HUDEP-2 (cell line): ENCODE results near the gene CASK.
A peak's percentile ranks its signal among the peaks of the same experiment; 100 is the strongest.

Source experiments
- DNase-seq, 76 experiments: peaks; one replicate each; lab custom pipeline; 2025; ENCODE audit not compliant: unreplicated experiment in 76 of 76; lab: John Stamatoyannopoulos, UW

CASK gene, protein sequence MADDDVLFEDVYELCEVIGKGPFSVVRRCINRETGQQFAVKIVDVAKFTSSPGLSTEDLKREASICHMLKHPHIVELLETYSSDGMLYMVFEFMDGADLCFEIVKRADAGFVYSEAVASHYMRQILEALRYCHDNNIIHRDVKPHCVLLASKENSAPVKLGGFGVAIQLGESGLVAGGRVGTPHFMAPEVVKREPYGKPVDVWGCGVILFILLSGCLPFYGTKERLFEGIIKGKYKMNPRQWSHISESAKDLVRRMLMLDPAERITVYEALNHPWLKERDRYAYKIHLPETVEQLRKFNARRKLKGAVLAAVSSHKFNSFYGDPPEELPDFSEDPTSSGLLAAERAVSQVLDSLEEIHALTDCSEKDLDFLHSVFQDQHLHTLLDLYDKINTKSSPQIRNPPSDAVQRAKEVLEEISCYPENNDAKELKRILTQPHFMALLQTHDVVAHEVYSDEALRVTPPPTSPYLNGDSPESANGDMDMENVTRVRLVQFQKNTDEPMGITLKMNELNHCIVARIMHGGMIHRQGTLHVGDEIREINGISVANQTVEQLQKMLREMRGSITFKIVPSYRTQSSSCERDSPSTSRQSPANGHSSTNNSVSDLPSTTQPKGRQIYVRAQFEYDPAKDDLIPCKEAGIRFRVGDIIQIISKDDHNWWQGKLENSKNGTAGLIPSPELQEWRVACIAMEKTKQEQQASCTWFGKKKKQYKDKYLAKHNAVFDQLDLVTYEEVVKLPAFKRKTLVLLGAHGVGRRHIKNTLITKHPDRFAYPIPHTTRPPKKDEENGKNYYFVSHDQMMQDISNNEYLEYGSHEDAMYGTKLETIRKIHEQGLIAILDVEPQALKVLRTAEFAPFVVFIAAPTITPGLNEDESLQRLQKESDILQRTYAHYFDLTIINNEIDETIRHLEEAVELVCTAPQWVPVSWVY

DNA sequence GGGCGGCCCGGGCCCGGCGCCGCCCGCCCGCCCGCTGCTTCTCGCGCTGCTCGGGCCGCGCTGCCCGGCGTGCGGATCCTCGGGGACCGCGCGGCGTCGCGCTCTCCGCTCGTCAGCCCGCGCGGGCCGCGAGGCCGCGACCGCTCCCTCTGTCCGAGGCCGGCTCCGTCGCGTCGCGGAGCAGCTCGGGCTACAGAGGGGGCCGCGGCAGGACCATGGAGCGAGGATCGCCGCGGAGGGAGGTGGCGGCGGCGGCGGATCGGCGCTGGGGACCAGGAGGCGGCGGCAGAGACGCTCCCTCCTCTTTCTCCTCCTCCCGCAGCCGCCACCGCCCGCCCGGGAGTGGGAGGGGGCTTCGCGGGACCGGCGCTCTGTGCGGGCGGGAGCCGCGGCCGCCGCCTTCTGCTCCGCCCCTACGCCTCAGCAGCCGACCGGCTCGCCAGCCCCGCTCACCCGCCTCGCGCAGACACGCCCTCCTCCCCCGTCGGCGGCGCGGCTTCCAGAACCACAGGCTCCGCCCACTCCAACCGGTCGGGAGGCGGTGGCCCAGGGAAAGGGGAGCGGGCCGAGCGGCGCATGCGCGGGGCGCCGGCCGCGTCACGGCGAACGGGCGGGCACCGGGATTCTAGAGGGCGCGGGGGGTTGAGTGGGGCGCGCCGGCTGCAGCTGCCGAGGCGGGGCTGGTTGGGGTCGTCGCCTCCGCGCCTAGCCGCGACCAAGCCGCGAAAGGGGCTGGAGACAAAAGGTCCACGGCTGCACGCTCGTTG is at the start of gene CASK:
Gene CASK, minus strand, starts transcription at position 344 of the 767 bp plus-strand sequence. CDS start 566 bp downstream, outside the sequence.
- DNase-seq: peak in 74 of 76 experiments; percentile 2 to 89 (median 77)

DNA sequence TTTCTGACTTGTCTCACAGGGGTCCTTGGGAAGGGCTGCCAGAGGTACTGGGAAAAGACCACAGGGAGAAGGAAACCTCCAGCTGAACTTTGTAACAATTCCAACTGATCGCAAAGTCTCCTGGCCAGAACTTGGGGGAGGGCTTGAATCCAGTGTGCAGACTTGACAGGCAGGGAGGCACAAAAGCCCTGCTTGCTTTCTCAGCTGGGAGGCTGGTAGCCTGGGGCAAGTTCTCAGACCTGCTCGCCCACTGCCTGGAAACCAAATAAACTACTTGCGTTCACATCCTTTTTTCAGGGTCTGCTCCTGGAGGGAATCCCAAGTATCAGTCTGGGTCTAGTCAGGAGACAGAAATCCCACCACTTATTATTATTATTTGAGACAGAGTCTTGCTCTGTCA is 48.0 kb upstream of the CASK start:
- DNase-seq: no peak

DNA sequence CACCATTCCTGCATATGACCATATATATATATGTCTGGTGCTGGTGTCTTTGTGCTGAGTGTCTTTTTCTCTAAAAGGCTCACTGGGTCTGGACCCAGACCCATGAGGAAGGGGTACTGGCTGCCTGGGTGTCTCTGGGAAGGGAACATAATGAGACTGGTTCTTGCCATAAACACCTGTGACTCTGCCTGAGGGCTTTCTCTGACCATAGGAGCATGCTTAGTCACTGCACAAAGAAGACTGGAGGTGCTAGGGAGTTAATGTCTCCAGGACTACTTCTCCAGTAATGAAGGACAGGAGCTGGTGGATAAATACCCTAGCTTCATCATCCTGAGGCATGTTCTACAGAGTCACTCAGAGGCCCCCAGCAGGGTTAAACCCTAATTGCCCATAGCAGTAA is 47.1 kb upstream of the CASK start:
- DNase-seq: no peak

DNA sequence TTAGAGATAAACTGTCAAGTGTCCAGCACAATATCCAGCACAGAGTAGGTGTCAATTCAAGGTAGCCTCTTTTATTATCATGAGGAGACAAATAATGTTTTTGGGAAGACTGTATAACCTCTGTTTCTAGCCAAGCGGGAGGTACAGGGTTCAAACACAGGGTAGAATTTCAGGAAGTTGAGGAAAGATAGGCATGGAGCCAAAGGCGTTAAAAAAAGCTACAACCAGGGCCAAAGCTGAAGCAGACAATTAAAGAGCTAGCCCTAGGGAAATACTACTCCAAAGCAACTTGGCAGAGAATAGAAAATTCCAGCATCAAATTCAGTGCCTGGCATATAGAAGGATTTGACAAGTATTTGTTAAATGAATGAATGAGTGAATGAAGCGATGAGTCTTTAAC is 40.0 kb upstream of the CASK start:
- peak in 1 of 76 experiments; percentile 0 for DNase-seq

DNA sequence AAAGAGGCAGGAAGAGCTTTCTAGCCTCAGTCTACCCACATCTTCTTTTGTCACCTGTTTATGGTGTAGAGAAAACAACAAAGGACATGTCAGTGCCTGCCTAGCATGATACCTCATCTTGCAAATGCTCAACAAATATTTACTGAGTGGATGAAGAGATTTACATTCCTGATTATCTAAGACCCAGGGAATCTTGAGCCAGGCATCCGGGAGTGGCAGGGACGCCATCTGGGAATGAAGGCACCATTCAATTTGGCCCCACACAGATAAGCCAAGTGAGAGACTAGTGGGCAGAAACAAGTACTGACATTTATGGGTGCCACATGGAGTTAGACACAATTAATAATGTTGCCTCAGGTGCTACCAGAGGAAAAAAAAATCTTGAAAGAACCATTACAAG is 36.8 kb upstream of the CASK start:
- no peak for DNase-seq

DNA sequence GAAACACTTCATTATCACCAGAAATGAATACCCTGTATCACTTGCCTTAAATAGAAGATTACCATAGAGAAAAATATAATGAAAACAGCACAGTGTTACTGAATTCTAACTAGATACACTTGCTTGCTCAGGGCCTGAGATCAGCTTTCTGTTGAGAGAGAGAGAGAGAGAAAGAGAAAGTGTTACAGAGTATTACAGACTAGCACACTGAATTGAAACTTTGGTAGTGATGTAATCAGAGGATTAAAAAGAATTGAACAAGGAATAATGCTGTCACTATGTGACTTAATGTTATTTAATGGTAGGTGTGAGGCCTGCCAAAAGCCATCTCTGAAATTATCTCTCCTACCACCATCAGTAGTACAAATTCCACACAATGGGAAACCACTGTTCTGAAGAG is 35.5 kb upstream of the CASK start:
- DNase-seq: no peak

DNA sequence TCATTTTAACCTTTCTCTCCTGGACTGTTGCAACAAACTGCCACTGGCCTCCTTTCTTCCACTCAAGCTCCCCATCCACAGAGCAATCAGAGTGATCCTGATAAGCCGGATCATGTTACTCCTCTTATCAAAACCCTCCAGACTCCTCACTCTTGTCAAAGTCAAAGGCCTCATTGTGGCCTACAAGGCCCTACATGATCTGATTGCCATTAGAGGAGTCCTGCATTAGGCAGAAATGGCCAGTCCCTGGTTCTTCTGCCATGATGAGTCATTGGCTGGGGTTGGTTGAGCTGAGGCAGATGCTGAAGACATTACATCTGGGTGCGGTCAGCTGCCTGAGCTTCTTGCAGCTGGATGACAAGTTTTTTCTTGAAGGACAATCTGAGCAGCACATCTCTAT is 32.7 kb upstream of the CASK start:
- DNase-seq: peak in 68 of 76 experiments; percentile 0 to 86 (median 39)

DNA sequence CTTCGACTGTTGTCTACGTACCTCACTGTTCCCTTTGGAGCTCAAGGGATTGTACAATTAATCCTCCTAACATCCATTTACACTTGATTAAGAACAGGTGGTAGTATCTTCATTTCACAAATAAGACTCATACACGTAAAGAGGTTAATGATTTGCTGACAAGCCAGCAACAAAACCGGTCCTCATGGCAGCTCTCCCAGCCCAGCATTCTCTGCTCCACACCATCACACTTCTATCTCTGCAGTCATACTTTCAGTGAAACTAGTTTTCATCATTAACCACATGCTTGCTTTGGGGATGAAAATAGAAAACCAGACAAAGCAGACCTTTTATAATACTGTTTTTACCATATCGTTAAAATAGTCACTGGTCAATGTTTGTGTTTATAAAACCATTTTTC is 28.7 kb upstream of the CASK start:
- DNase-seq: no peak

DNA sequence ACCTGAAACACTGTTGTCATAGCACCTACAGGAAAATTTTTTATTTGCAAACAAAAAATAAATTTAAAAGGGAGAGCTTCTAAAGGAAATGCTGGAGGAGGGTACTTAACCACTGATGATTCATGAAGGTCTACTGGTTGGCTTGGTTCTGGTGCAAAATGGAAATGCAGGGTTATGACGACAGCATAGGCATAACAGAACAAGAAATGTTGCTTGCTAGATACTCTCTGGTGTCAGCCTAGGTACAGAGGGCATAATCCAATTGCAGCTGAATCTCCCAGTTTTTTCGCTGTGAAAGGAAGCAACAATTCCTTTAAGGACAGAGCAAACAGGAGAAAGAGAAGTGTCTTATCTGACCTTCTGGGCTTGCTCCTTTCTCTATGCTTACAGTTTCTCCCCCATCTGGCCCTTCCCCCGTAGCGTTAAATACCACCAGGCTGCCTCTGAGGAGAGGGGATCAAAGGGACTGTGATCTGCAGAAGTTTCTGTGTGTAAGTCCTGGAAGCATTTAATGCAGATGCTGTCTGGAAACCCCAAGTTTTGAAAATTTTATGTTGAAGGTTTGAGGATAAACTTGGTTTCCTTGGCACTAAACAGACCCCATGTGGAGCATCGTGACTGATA is 23.7 kb upstream of the CASK start:
- no peak for DNase-seq

DNA sequence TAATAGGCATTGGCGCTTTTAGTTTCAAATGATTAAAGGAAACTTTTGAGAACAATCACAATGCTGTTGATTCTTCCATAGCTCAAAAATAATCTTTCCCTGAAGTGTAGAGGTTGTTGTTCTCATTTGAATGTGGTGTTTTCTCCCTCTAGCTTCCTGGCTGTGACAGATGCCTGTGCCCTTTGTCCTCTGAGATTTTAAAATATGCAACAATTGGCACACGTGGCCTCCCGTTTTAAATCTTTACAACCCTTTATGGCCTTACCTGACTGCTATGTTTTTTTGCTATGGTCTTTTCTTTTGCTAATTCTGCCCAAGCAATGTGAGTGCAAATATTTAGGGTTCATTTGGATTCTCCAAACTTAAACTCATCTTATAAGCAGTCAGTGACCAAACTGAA is 22.9 kb upstream of the CASK start:
- DNase-seq: no peak

DNA sequence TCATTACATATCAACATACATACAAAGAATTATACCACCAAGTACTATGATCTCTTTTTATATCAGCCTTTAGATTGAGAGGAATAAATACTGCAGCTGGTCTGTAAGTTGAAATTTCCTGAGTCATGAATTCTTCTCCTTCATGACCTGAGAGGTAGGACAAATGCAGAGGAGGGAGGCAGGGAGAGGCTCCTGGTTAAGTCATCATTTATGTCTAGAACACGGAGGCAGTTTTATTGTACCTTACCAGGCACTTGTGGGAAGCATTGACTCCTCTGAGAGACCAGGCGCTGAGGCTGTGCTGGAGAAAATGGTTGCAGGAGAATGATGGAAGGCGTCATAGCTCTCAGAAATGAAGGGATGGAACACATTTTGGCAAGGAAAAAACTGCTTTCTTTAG is 12.5 kb upstream of the CASK start:
- DNase-seq: no peak

DNA sequence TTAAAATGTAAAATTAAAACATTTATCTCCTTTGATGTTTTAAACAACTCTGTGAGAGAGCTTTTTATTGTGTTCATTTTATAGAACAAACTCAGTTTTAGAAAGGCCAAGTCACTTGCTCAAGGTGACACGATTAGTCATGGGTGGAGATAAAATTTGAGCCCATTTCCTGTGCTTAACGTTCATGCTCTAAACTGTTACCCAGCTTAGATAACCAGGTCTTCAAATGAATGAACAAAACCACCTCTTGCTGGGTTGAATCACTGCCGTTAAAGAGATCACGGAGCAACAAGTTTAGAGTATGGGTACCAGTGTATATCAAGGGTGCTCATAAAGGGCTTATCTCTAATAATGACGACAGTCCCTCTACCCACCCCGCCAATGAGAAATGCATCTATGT is 10.2 kb upstream of the CASK start:
- peak in 9 of 76 experiments; percentile 0 to 32 (median 4) for DNase-seq

DNA sequence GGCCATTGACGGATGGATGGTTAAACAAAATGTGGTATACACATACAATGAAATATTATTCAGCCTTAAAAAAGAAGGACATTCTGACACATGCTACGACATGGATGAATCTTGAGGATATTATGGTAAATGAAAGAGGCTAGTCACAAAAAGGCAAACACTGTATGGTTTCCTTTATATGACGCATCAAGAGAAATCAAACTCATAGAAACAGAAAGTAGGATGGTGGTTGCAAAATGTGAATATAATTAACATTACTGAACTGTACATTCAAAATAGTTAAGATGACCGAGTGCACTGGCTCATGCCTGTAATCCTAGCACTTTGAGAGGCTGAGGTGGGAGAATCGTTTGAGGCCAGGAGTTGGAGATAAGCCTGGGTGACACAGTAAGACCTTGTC is 9.5 kb upstream of the CASK start:
- DNase-seq: no peak

DNA sequence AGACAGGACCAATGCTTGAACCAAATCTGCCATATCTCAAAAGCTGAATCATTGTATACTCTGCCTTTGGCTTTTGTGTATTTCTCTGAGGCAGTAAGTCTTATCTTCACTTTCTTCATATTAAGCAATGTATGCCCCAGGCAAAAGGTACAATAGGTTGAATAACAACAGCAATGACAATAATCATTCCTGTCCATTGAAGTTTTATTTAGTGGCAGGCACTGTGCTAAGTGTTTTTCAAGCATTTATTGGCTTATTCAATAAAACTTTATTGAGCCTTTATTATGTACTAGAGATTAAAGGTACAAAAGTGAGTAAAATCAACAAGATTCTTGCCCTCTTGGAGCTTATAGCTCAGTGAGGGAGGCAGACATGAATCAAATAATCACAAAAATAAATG is 8.2 kb upstream of the CASK start:
- DNase-seq: no peak

DNA sequence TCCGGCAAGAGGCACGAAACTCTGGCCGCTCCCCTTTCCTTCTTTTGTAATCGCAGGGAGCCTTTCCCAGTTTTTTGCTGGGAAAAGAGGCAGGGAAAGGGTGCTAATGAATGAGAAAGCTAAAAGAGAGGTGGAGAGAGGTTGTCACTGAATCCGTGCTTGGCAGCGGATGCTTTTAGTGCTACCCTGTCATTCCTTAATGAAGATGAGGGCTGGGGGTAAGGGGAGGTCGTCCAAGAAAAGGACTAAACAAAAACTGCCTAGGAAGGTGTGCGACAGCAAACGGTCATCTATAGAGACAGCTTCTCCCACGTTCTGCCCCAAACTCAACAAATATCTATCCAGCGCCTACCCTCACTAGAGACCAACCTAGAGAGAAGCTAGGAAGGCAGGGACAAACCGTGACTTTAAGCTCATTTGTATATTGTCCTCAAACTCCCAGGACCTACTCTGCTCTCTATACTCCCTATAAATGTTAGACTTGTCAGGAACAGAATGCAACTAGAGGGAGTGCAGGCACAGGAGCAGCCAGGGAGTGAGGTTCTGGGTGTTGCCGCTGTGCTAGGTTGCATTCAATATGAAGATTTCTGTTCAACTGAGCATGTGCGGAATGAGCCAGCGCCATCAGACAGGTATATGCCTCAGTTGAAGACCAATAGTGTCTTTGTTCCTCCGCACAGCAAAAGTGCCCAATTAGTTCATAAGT is 777 bp upstream of the CASK start:
- DNase-seq: peak in 8 of 76 experiments; percentile 0 to 13 (median 3)

DNA sequence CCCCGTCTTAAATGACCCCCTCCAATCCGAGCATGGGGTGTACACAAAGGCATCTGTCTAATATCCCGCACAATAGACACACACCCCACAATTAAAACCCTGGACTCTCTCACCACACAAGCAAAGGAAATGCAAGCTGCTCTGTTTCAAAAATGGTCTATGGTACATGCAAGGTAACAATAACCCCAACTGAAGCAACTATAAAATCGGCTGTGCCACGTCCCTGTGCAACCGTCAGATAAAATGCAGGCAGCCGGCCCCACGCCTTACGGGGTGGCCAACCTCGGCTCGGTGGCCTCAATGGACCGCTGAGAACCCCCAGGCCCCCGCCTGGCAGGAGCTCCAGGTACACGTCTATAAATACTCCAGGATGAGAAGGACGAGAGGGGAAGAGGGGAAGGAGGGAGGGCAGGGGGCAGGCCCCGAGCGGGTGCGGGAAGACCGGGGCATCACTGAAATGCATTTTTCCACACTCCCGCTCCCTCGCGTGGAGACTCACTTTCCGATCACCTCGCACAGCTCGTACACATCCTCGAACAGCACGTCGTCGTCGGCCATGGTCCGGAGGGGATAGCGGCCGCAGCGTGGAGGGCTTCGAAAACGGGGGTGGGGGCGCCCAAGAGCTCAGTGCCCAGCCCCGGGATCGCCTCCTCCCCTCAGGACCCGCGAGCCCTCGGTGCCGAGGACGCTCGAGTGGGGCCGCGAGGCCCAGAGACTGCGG is 763 bp downstream of the CASK start:
- peak in 4 of 76 experiments; percentile 0 to 20 (median 1) for DNase-seq

DNA sequence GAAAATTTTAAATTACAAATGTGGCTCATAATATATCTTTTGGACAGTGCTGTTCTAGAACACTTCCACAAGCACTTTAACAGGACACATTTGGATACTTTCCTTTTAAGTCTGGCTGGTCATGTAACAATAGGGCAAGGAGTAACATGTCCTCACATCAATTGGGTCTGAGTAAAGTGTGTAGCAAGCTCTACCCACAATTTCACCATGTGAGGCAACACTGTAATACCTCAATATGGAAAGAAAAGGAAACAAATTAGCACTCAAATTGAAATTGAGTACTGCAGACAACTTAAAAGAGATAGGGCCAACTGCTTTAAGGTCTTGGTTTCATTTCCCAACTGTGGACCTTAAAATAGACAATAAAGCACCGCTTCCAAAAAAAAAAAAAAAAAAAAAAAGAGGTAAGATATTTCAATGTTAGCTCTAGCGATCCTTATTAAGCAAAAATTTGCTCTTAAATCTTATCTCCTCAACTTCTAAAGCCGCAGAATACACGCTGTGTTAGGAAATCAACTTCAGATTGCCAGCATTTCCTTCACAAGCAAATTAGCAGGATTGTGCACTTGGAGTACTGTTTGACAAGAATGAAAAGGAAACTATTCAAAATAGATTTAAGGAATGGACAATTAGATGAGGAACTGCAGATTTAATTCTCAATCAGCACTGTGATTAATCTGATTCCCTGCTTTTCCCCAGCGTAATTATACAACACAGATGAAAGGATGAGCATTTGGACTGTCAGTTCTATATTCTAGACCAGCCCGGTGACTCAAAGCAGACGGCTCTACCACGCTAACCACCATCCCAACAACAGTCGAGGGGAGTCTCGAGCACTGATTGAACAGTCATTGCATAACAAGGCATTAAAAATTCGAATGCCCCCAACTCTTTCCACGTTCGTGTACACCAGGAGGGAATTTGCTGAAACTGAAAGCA is 1.6 kb downstream of the CASK start:
- DNase-seq: no peak

DNA sequence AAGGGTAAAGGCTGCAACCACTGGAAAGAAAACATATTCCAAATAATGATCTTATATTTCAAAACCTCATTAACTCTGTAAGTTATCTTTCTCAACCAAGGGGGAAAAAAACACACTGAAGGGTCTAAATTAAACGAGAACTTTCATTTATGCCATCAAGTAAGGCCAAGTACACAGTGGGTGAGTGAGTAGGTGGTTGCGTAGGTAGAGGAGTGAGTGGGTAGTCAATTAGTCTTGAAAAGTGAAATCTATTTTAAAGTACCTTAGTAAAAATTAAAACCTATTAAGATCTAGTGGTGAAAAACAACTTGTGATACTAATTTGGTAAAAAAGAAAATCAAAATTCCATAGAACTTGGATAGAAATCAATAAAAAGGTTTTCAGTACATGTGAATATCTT is 3.5 kb downstream of the CASK start:
- no peak for DNase-seq
